IMR-90 (cell line): Measurements from ENCODE around the gene POLR2J2. TPM values are rescaled to one million over a fixed set of nuclear protein-coding genes. Genes with fewer than 3 reads are reported as not detected.
"Not testable (repeated sequence)": the region's sequence is repeated elsewhere in the genome, so short reads cannot be mapped to it uniquely, and the experiment has no call there.

Source experiments
- ATAC-seq: fragments of 200-7000 bp; cut with Tn5 transposase; 2 replicates; pipeline ENCODE4 v1.9.1; 2020; ENCODE audit warnings: low read depth, mild to moderate bottlenecking, moderate library complexity
- BruUV-seq: library from RNA; stranded (reverse); fragments of 400-500 nt; replicated peaks from 2 replicates; lab custom pipeline; 2021; lab: Mats Ljungman, UMichigan
- CTCF ChIA-PET: fragments of 300-600 bp; formaldehyde crosslinking; extraction: SDS; loops from one replicate; lab custom pipeline; 2021; ENCODE audit warnings: antibody characterized with exemption; lab: Yijun Ruan, JAX
- POLR2A ChIA-PET: fragments of 300-600 bp; sonication (Branson Sonifier 250); formaldehyde crosslinking; loops from one replicate; lab custom pipeline; 2022; ENCODE audit warnings: antibody characterized with exemption; ENCODE audit not compliant: unreplicated experiment; lab: Charles Lee
- DNase-seq: peaks from one replicate; pipeline ENCODE4 v3.0.0; 2013
- H2AFZ ChIP-seq: replicated peaks from 2 replicates; pipeline ENCODE3; 2013; ENCODE audit warnings: low read length, mild to moderate bottlenecking; ENCODE audit not compliant: poor library complexity
- H2AK5ac ChIP-seq: 2 replicates; pipeline ENCODE4 v1.6.1; 2013; ENCODE audit warnings: low read depth, low read length, inconsistent platforms
- H2AK9ac ChIP-seq: replicated peaks from 2 replicates; pipeline ENCODE3; 2013; ENCODE audit warnings: mild to moderate bottlenecking, low read depth, low read length, moderate library complexity; ENCODE audit not compliant: poor library complexity
- H2BK120ac ChIP-seq: 2 replicates; pipeline ENCODE4 v1.6.1; 2013; ENCODE audit warnings: low read depth, low read length, inconsistent platforms
- H2BK15ac ChIP-seq: 3 replicates; pipeline ENCODE4 v1.6.1; 2013; ENCODE audit warnings: low read depth, low read length, inconsistent platforms
- H2BK20ac ChIP-seq: 2 replicates; pipeline ENCODE4 v1.6.1; 2013; ENCODE audit warnings: low read depth, mild to moderate bottlenecking, inconsistent platforms, low read length, moderate library complexity
- H2BK5ac ChIP-seq: 2 replicates; pipeline ENCODE4 v1.6.1; 2013; ENCODE audit warnings: mild to moderate bottlenecking, low read depth, low read length, inconsistent platforms; ENCODE audit not compliant: poor library complexity, severe bottlenecking
- H3K14ac ChIP-seq: replicated peaks from 2 replicates; pipeline ENCODE4 v1.6.1; 2013; ENCODE audit warnings: low read depth, low read length, inconsistent platforms
- H3K18ac ChIP-seq: 2 replicates; pipeline ENCODE4 v1.6.1; 2013; ENCODE audit warnings: low read depth, low read length, control low read depth
- H3K23ac ChIP-seq: 2 replicates; pipeline ENCODE4 v1.6.1; 2013; ENCODE audit warnings: low read depth, low read length, inconsistent platforms
- H3K27ac ChIP-seq: 2 replicates; pipeline ENCODE4 v1.5.1; 2013; ENCODE audit warnings: mild to moderate bottlenecking, control low read depth, low read length; ENCODE audit not compliant: insufficient read depth
- H3K27me3 ChIP-seq: 2 replicates; pipeline ENCODE4 v1.6.1; 2013; ENCODE audit warnings: low read length; ENCODE audit not compliant: control insufficient read depth, insufficient read depth
- H3K36me3 ChIP-seq: 2 replicates; pipeline ENCODE4 v1.6.1; 2013; ENCODE audit warnings: low read length, mixed read lengths; ENCODE audit not compliant: control insufficient read depth, insufficient read depth
- H3K4ac ChIP-seq: 2 replicates; pipeline ENCODE4 v1.6.1; 2013; ENCODE audit warnings: low read depth, low read length, inconsistent platforms
- H3K4me1 ChIP-seq: 2 replicates; pipeline ENCODE4 v1.6.1; 2013; ENCODE audit warnings: low read length, mixed read lengths; ENCODE audit not compliant: control insufficient read depth, insufficient read depth
- H3K4me2 ChIP-seq: 2 replicates; pipeline ENCODE4 v1.6.1; 2013; ENCODE audit warnings: low read depth, mild to moderate bottlenecking, control low read depth, low read length, moderate library complexity
- H3K4me3 ChIP-seq: 2 replicates; pipeline ENCODE4 v1.5.1; 2013; ENCODE audit warnings: low read depth, mild to moderate bottlenecking, control low read depth, low read length, moderate library complexity; ENCODE audit not compliant: insufficient read depth
- H3K56ac ChIP-seq: 2 replicates; pipeline ENCODE4 v1.6.1; 2013; ENCODE audit warnings: low read length, inconsistent platforms; ENCODE audit not compliant: insufficient read depth; ENCODE audit errors: extremely low read depth
- H3K79me1 ChIP-seq, 2 experiments: 2 replicates each; pipeline ENCODE4 v1.6.1; 2013; ENCODE audit warnings: low read length in 2 of 2, inconsistent platforms in 1 of 2, low read depth in 1 of 2
- H3K9ac ChIP-seq: 2 replicates; pipeline ENCODE4 v1.6.1; 2013; ENCODE audit warnings: low read depth, low read length, control low read depth
- H3K9me1 ChIP-seq: 2 replicates; pipeline ENCODE4 v1.6.1; 2013; ENCODE audit warnings: low read length, inconsistent platforms; ENCODE audit not compliant: insufficient read depth
- H3K9me3 ChIP-seq: 2 replicates; pipeline ENCODE4 v1.6.1; 2013; ENCODE audit warnings: low read length; ENCODE audit not compliant: control insufficient read depth, insufficient read depth
- H4K20me1 ChIP-seq: 2 replicates; pipeline ENCODE4 v1.6.1; 2013; ENCODE audit warnings: low read length, inconsistent platforms; ENCODE audit not compliant: insufficient read depth
- H4K5ac ChIP-seq: 2 replicates; pipeline ENCODE4 v1.6.1; 2013; ENCODE audit warnings: mild to moderate bottlenecking, low read depth, low read length, control low read depth
- H4K8ac ChIP-seq, 2 experiments: 2 replicates each; pipeline ENCODE4 v1.6.1; 2013; ENCODE audit warnings: low read depth in 2 of 2, low read length in 2 of 2, control low read depth in 1 of 2, inconsistent platforms in 1 of 2
- H4K91ac ChIP-seq: 2 replicates; pipeline ENCODE4 v1.6.1; 2013; ENCODE audit warnings: low read depth, low read length, inconsistent platforms; ENCODE audit not compliant: insufficient read depth
- WGBS, 2 experiments: methylation state at CpG; one replicate each; pipeline versions ENCODE4 v1.1.5 to v1.1.7; 2013; ENCODE audit warnings: missing lambda C conversion rate in 2 of 2; ENCODE audit not compliant: insufficient read length in 1 of 2; ENCODE audit errors: extremely low coverage in 2 of 2; 5-methylcytosine and 5-hydroxymethylcytosine counted together
- dilution Hi-C: fragments of 300-500 bp; cut with HindIII; formaldehyde crosslinking; loops from one replicate; pipeline ENCODE4 v1.14.3; 2018; ENCODE audit warnings: low sequenced_read_pairs; ENCODE audit not compliant: unreplicated experiment
- in situ Hi-C: fragments of 300-500 bp; cut with MboI; formaldehyde crosslinking; loops from 3 replicates; pipeline ENCODE4 v1.14.3; 2019; ENCODE audit warnings: low sequenced_read_pairs, inconsistent platforms, mixed read lengths
- intact Hi-C: fragments of 100-400 bp; cut with micrococcal nuclease; formaldehyde crosslinking; loops from 2 replicates; pipeline ENCODE4 v1.10.0; 2022
- polyA plus RNA-seq, 3 experiments: library from polyadenylated mRNA; depleted of rRNA; stranded (reverse); fragments of >200 nt; gene quantifications; 2 replicates each; pipeline ENCODE4 v1.2.3, GENCODE V29; 2012; ENCODE audit warnings: low replicate concordance in 1 of 3
- total RNA-seq: library from RNA; depleted of rRNA; stranded (reverse); fragments of >200 nt; gene quantifications from 2 replicates; pipeline ENCODE4 v1.2.3, GENCODE V29; 2012

Gene POLR2J2
- total and polyA plus RNA-seq, 2 of the 4 experiments (the other 2 are of a cell fraction), result 1.3 to 1.6 TPM

- H2AFZ ChIP-seq, H2BK20ac ChIP-seq, H3K9ac ChIP-seq, H3K36me3 ChIP-seq, H3K4me3 ChIP-seq, H4K91ac ChIP-seq, DNase-seq, intact Hi-C loops, ATAC-seq, H2BK15ac ChIP-seq, H2BK120ac ChIP-seq, H3K4me1 ChIP-seq, H3K79me1 ChIP-seq, in situ Hi-C loops, H3K23ac ChIP-seq, H3K56ac ChIP-seq, H3K4me2 ChIP-seq, BruUV-seq, H3K9me3 ChIP-seq, H4K20me1 ChIP-seq, H2AK9ac ChIP-seq, dilution Hi-C loops, H3K18ac ChIP-seq, H4K8ac ChIP-seq, H4K5ac ChIP-seq, CTCF ChIA-PET, H3K14ac ChIP-seq, POLR2A ChIA-PET, H3K9me1 ChIP-seq, H3K27ac ChIP-seq, H3K27me3 ChIP-seq, H2BK5ac ChIP-seq, H2AK5ac ChIP-seq, H3K4ac ChIP-seq: not testable (repeated sequence)
- no CpG with 5 or more reads among the region's 2 CpGs for WGBS, 2 experiments
These were observed 24.5 kb upstream of the POLR2J2 start for GRCh38 chr7:102696009-102696408.

DNA sequence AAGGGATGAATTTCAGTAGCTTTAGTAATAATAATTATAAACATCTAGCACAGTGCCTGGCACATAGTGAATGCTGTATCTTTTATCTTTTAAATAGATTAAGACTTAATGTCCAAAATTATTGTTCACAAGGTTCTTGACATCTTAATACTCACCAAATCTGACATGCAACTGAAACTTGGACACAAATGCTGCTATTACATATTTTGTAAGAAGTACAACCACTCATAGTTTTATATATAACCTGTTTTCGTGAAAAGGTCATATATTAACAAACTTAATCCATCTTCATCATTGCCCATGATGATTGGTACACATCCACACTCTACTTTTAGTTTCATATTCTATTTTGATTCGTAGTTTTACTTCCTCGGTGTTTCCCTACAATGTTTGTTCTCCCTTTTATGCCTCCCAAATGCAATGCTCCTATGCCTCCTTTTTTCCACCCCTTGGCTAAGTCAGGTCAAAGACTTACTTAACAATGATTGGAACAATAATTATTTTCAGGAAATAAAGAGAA, 23.6 kb upstream of the POLR2J2 start:
- H4K5ac ChIP-seq, CTCF ChIA-PET, H3K9me1 ChIP-seq: not testable (repeated sequence)

More for the DNA sequence above, 23.6 kb upstream of the POLR2J2 start:
- H3K56ac ChIP-seq, H3K36me3 ChIP-seq, H2AK9ac ChIP-seq, H2BK15ac ChIP-seq, H3K4me1 ChIP-seq, H3K23ac ChIP-seq, H3K18ac ChIP-seq, H3K27ac ChIP-seq, in situ Hi-C loops, H4K91ac ChIP-seq, H3K27me3 ChIP-seq, POLR2A ChIA-PET, H3K9me3 ChIP-seq, H2AFZ ChIP-seq, H3K4me3 ChIP-seq, H2AK5ac ChIP-seq, H3K14ac ChIP-seq, intact Hi-C loops, H3K79me1 ChIP-seq, H2BK20ac ChIP-seq, H4K8ac ChIP-seq, H3K4me2 ChIP-seq, H4K20me1 ChIP-seq, H3K9ac ChIP-seq, DNase-seq, dilution Hi-C loops, ATAC-seq, H2BK120ac ChIP-seq, BruUV-seq, H3K4ac ChIP-seq, H2BK5ac ChIP-seq: not testable (repeated sequence)
- WGBS, 2 experiments, result no CpG with 5 or more reads among the region's 3 CpGs
